Lower lobe of right lung (tissue), 2 donors: ENCODE data around the gene ALDH1L1. TPM values are rescaled to one million over a fixed set of nuclear protein-coding genes. Genes with fewer than 3 reads are reported as not detected.

Experiments
- ATAC-seq, 2 donors: fragments of 200-7000 bp; cut with Tn5 transposase; one replicate each; pipeline ENCODE4 v1.9.1; 2020 to 2022; ENCODE audit warnings: mild to moderate bottlenecking in 2 of 2, moderate library complexity in 2 of 2
- DNase-seq: peaks from one replicate; pipeline ENCODE4 v3.0.0-alpha.2; 2020
- H3K27ac ChIP-seq: fragments of 200-600 bp; one replicate; pipeline ENCODE4 v1.8.0; 2022
- H3K27me3 ChIP-seq: fragments of 200-600 bp; one replicate; pipeline ENCODE4 v1.8.0; 2022; ENCODE audit warnings: low read depth
- H3K36me3 ChIP-seq: fragments of 200-600 bp; one replicate; pipeline ENCODE4 v1.8.0; 2022; ENCODE audit warnings: mild to moderate bottlenecking
- H3K4me1 ChIP-seq: fragments of 200-600 bp; one replicate; pipeline ENCODE4 v1.8.0; 2022
- H3K4me3 ChIP-seq: fragments of 200-600 bp; one replicate; pipeline ENCODE4 v1.8.0; 2022; ENCODE audit warnings: mild to moderate bottlenecking
- H3K9me3 ChIP-seq: fragments of 200-600 bp; one replicate; pipeline ENCODE4 v1.8.0; 2022
- intact Hi-C: fragments of 100-400 bp; cut with DNase I; formaldehyde crosslinking; loops from one replicate; pipeline ENCODE4 v1.11.0; 2022
- total RNA-seq: library from RNA; stranded (reverse); fragmentation: NEBNext Ultra II Directional; extraction: Animal tissue kit (Norgen Biotek cat#: 25700); gene quantifications from one replicate; pipeline ENCODE4 v1.2.1, GENCODE V29; 2021
- TF ChIP-seq, protein P1 (sequence below): fragments of 200-600 bp; IDR thresholded peaks from one replicate; pipeline ENCODE4 v1.8.0; 2022; ENCODE audit warnings: antibody characterized with exemption, mild to moderate bottlenecking
- donor health status: DM: no; HTN: yes; CAD: no; lungs with severe emphysema.

The ALDH1L1 gene
- total RNA-seq, 1 donor from 2014 or later: 2.8 TPM

DNA sequence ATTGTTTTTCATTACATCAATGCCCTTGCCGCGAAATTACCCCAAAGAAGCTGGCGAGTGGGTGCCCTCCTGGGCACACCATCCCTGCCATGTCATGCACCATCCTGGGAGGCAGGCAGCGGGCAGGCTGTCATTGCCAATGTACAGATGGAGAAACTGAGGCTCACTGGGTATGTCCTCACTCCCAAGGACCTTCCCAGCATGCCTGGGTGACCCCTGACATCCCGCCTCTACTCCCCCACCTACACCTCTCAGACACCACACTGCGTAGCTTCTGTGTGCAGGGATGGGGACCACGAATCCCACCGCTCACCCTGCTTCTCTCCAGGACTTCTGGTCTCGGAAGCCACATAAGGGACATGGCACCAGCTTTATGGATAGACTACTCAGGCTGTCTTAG is 55.5 kb downstream of the ALDH1L1 start:
- TF ChIP-seq, protein P1, sequence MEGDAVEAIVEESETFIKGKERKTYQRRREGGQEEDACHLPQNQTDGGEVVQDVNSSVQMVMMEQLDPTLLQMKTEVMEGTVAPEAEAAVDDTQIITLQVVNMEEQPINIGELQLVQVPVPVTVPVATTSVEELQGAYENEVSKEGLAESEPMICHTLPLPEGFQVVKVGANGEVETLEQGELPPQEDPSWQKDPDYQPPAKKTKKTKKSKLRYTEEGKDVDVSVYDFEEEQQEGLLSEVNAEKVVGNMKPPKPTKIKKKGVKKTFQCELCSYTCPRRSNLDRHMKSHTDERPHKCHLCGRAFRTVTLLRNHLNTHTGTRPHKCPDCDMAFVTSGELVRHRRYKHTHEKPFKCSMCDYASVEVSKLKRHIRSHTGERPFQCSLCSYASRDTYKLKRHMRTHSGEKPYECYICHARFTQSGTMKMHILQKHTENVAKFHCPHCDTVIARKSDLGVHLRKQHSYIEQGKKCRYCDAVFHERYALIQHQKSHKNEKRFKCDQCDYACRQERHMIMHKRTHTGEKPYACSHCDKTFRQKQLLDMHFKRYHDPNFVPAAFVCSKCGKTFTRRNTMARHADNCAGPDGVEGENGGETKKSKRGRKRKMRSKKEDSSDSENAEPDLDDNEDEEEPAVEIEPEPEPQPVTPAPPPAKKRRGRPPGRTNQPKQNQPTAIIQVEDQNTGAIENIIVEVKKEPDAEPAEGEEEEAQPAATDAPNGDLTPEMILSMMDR: no peak
- intact Hi-C loops: no loop called here
- Histone ChIP-seq H3K36me3 (no peaks in the 10 kb centered on the region), H3K9me3 (no peaks in the 10 kb centered on the region), H3K27ac (no peak overlapping the region), H3K4me3 (no peak overlapping the region), H3K4me1 (peaks cover 8% of the 10 kb centered on the region), H3K27me3 (no peaks in the 10 kb centered on the region)
- peak; percentile 14 for DNase-seq
- ATAC-seq: no peak

DNA sequence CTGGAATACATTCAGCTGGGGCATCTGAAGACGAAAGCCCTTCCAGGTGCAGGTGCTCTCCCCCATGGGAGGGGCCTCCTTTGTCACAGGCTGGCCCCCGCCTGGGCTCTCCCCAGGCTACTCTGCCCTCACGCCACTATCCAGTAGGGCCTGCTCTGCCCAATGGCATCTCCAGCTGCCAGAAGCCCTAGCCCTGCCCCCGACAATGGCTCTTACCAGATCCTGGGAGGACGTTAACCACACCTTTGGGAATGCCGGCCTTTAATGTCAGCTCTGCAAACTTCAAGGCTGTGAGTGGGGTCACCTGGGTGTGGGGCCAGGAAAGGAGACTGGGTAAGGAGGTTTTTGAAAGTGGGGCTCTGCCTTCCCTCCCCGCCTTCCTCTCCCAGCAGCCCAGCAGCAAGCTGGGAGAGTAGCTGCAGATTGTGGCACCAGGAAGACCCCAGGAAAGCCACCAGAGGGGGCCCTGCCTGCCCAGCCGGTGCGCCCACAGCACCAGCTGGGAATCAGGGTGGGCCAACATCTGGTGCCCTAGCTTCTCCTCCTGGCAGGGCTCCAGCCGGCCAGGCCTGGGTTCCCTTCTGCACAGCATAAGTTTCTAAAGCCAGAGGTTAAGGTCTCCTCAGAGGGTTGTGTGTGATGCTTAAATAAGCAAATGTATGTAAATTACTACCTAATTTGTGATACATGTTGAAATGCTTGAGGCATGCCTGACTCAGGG is 56.1 kb downstream of the ALDH1L1 start:
- DNase-seq (peak; percentile 38), ATAC-seq (no peak)
- H3K27ac ChIP-seq: no peak overlapping the region
- TF ChIP-seq, protein P1: no peak
- no peak overlapping the region for H3K4me3 ChIP-seq
- peaks cover 2% of the 10 kb centered on the region for H3K4me1 ChIP-seq
- H3K9me3 ChIP-seq: no peaks in the 10 kb centered on the region
- intact Hi-C loops: no loop called here
- H3K27me3 ChIP-seq: no peaks in the 10 kb centered on the region
- no peaks in the 10 kb centered on the region for H3K36me3 ChIP-seq

- DNase-seq: no peak
- TF ChIP-seq, protein P1: no peak
- intact Hi-C loops: no loop called here
Measured at GRCh38 chr3:126121632-126122031, 58.8 kb downstream of the ALDH1L1 start.

GRCh38 chr3:126121074-126121473 is 59.3 kb downstream of the ALDH1L1 start:
- intact Hi-C loops: no loop called here
- Histone ChIP-seq H3K9me3 (no peaks in the 10 kb centered on the region), H3K36me3 (no peaks in the 10 kb centered on the region), H3K4me3 (no peak overlapping the region), H3K27ac (no peak overlapping the region), H3K4me1 (no peaks in the 10 kb centered on the region), H3K27me3 (peaks cover 6% of the 10 kb centered on the region)
- peak; percentile 22 for DNase-seq
- no peak for ATAC-seq
- TF ChIP-seq, protein P1: no peak

More at GRCh38 chr3:126121632-126122031, 58.8 kb downstream of the ALDH1L1 start:
- Histone ChIP-seq H3K27ac (no peak overlapping the region), H3K9me3 (no peaks in the 10 kb centered on the region), H3K4me1 (no peaks in the 10 kb centered on the region), H3K27me3 (peaks cover 6% of the 10 kb centered on the region), H3K36me3 (no peaks in the 10 kb centered on the region), H3K4me3 (no peak overlapping the region)
- ATAC-seq: no peak

DNA sequence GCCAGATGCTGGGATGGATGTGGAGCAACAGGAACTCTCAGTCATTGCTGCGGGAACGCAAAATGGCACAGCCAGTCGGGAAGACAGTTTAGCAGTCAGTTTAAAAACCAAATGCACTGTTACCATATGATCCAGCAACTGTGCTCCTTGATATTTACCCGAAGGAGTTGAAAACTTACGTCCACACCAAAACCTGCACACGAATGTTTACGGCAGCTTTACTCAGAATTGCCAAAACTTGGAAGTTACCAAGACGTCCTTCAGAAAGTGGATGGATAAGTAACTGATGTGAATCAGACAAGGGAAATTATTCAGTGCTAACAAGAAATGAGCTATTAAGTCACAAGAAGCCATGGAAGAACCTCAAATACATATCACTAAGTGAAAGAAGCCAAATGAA is 60.4 kb downstream of the ALDH1L1 start:
- intact Hi-C loops: no loop called here
- no peak overlapping the region for H3K27ac ChIP-seq
- H3K4me1 ChIP-seq: no peaks in the 10 kb centered on the region
- H3K4me3 ChIP-seq: no peak overlapping the region
- peaks cover 6% of the 10 kb centered on the region for H3K27me3 ChIP-seq
- ATAC-seq (no peak), DNase-seq (no peak)
- H3K9me3 ChIP-seq: no peaks in the 10 kb centered on the region
- TF ChIP-seq, protein P1: no peak
- no peaks in the 10 kb centered on the region for H3K36me3 ChIP-seq
